Measurements from ENCODE around the gene OR2AJ1.

DNA sequence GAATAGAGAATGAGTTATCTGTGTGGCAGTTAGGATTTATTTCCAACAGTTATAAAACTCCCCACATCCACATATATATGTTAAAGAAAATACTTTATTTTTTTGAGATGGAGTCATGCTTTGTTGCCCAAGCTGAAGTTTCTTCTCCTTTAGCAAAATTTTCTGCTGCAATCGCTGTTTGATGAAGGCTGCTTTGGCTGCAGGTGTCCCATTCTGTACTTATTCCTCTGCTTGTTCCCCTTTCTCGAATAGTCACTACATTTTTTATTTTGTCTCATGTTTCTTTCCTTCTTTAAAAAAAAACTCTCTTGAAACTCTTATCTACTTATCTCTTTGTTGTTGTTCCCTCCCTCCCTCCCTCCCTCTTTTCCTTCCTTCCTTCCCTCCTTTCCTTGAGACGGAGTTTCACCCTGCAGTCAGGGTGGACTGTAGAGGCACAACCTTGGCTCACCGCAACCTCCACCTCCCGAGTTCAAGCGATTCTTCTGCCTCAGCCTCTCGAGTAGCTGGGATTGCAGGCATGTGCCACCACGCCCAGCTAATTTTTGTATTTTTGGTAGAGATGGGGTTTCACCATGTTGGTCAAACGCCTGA is 18.7 kb upstream of the OR2AJ1 start:
- TF ChIP-seq, protein P1, sequence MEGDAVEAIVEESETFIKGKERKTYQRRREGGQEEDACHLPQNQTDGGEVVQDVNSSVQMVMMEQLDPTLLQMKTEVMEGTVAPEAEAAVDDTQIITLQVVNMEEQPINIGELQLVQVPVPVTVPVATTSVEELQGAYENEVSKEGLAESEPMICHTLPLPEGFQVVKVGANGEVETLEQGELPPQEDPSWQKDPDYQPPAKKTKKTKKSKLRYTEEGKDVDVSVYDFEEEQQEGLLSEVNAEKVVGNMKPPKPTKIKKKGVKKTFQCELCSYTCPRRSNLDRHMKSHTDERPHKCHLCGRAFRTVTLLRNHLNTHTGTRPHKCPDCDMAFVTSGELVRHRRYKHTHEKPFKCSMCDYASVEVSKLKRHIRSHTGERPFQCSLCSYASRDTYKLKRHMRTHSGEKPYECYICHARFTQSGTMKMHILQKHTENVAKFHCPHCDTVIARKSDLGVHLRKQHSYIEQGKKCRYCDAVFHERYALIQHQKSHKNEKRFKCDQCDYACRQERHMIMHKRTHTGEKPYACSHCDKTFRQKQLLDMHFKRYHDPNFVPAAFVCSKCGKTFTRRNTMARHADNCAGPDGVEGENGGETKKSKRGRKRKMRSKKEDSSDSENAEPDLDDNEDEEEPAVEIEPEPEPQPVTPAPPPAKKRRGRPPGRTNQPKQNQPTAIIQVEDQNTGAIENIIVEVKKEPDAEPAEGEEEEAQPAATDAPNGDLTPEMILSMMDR (IDR thresholded peaks at IDR 0.05; ENCODE audit: low read depth, low read length): no peak
- TF ChIP-seq POLR2A (IDR thresholded peaks at IDR 0.05; ENCODE audit: extremely low read depth, insufficient read length): no peak
- TF ChIP-seq, protein P2, sequence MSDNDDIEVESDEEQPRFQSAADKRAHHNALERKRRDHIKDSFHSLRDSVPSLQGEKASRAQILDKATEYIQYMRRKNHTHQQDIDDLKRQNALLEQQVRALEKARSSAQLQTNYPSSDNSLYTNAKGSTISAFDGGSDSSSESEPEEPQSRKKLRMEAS (IDR thresholded peaks at IDR 0.05; ENCODE audit: low read depth, low read length): no peak

Data from NB4 (cell line).